C4-2B (cell line): ENCODE measurements around the gene ZDHHC8.

Experiments
- CTCF ChIP-seq: fragments of 450-650 bp; conservative IDR thresholded peaks from 2 replicates; pipeline ENCODE4 v1.5.1; 2017; ENCODE audit warnings: mild to moderate bottlenecking
- ZFX ChIP-seq: fragments of 450-650 bp; IDR thresholded peaks from 2 replicates; pipeline ENCODE4 v1.6.1; 2017

- TF ChIP-seq CTCF (no peak), ZFX (no peak)
Observed at GRCh38 chr22:20196094-20196842, 64.7 kb downstream of the ZDHHC8 start.
